Pancreas (tissue), 10 donors: ENCODE data around the gene DENND2A. TPM values are rescaled to one million over a fixed set of nuclear protein-coding genes. Genes with fewer than 3 reads are reported as not detected.

Experiments used
- ATAC-seq, 4 donors: fragments of 200-7000 bp; cut with Tn5 transposase; one replicate each; pipeline versions ENCODE4 v1.8.0 to v1.9.1; 2020; ENCODE audit warnings: mild to moderate bottlenecking in 4 of 4, moderate library complexity in 4 of 4
- DNase-seq, 6 donors: peaks; one replicate each; pipeline ENCODE4 v3.0.0-alpha.2; 2020
- FAIRE-seq: peaks from 2 replicates; lab custom pipeline; 2012; peaks lifted over from hg19 to GRCh38; lab: Jason Lieb, UNC
- H3K27ac ChIP-seq, 4 donors: fragments of 200-600 bp; sonication (generic); 1 replicate in 3 of 4; 2 replicates in 1 of 4; pipeline versions ENCODE4 v1.5.0 to v1.8.0; 2020
- H3K27me3 ChIP-seq, 4 donors: fragments of 200-600 bp; one replicate each; pipeline ENCODE4 v1.8.0; 2021
- H3K36me3 ChIP-seq, 3 donors: fragments of 200-600 bp; sonication (generic) in 1 of 3; one replicate each; pipeline versions ENCODE4 v1.5.0 to v1.8.0; 2020 to 2021
- H3K4me1 ChIP-seq, 3 donors: fragments of 200-600 bp; one replicate each; pipeline ENCODE4 v1.8.0; 2021
- H3K4me3 ChIP-seq, 4 donors: fragments of 200-600 bp; sonication (generic) in 2 of 4; one replicate each; pipeline versions ENCODE4 v1.5.0 to v1.8.0; 2020 to 2021
- H3K9me3 ChIP-seq, 4 donors: fragments of 200-600 bp; one replicate each; pipeline ENCODE4 v1.8.0; 2021
- WGBS, 2 donors: extraction: QIAGEN DNeasy Blood & Tissue Kit; methylation state at CpG; one replicate each; pipeline ENCODE4 v1.1.7; 2013; 5-methylcytosine and 5-hydroxymethylcytosine counted together
- intact Hi-C, 3 donors: fragments of 100-400 bp; cut with DNase I; formaldehyde crosslinking; loops; one replicate each; pipeline versions ENCODE4 v1.11.1 to v1.14.2; 2022
- polyA plus RNA-seq, 2 donors: library from polyadenylated mRNA; stranded (reverse); fragments of 200-250 nt; gene quantifications; one replicate each; pipeline ENCODE4 v1.2.3, GENCODE V29; 2013
- total RNA-seq, 6 donors: library from RNA; stranded (reverse); fragmentation: NEBNext Ultra II Directional in 4 of 6; extraction: Animal tissue kit (Norgen Biotek cat#: 25700) in 4 of 6; gene quantifications; one replicate each; pipeline versions ENCODE4 v1.2.1 to v1.2.4, GENCODE V29; 2021 to 2023
- TF ChIP-seq, protein P1 (sequence below), 4 donors: fragments of 200-600 bp; sonication (generic) in 3 of 4; IDR thresholded peaks; one replicate each; pipeline versions ENCODE4 v1.5.0 to v1.8.0; 2021; ENCODE audit warnings: antibody characterized with exemption in 4 of 4
- donor health status: healthy with polysubstance abuse.
- donor health status: DM: no; HTN: no; CAD: no; lungs with moderate emphysema.
- donor health status: DM: no; HTN: no; CAD: no.
- donor health status: control.
- donor health status: control.
- donor health status: Bipolar disorder and iron deficiency.
- donor health status: DM: yes; HTN: yes; CAD: no.
- donor health status: DM: no; HTN: no; CAD: no.
- donor health status: DM: no; HTN: no; CAD: no.
- donor health status: DM: yes; HTN: yes; CAD: no.

Gene DENND2A
- total and polyA plus RNA-seq, 8 donors, result 1.1 to 5.0 (median 1.8) TPM

DNA sequence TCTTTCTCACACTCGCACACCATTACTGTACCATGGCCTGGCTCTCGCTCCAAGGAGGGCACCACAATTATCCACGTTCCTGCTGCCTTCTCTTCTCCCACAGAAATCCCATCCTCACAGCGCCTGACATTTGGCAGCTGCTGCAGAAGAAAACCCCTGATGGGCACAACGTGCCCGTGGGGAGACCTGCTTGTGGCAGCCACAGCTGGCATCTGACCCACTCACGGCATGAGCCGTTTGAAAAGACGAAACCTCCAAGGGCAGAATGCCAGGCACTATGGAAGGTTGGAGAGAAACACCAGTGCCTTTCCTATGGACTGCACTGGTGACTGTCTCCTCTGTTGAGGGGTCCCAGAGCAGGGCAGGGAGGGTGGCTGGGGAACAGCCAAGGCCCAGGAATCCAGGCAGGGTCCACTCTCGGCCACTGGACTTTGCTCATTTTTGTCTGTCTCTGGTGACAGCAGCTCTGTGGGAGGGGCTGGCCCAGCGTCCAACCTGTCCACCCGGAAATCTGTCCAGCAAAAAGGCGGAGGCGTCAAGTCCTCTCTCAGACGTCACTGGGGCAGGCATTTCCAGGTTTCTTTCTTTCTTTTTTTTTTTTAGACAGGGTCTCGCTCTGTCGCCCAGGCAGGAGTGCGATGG lies 100.4 kb downstream of the DENND2A start:
- Histone ChIP-seq H3K36me3 (no peaks in the 10 kb centered on the region), H3K4me1 (peaks cover 0 to 3% (median 0%) of the 10 kb centered on the region in 3 donors), H3K9me3 (no peaks in the 10 kb centered on the region), H3K27me3 (no peaks in the 10 kb centered on the region), H3K4me3 (no peak overlapping the region), H3K27ac (no peak overlapping the region)
- intact Hi-C loops, result loop anchor here in 1 of 3 donors (10.0 kb wide), 1 partner anchor 65 kb away; no protein-coding TSS in a partner anchor
- TF ChIP-seq, protein P1, sequence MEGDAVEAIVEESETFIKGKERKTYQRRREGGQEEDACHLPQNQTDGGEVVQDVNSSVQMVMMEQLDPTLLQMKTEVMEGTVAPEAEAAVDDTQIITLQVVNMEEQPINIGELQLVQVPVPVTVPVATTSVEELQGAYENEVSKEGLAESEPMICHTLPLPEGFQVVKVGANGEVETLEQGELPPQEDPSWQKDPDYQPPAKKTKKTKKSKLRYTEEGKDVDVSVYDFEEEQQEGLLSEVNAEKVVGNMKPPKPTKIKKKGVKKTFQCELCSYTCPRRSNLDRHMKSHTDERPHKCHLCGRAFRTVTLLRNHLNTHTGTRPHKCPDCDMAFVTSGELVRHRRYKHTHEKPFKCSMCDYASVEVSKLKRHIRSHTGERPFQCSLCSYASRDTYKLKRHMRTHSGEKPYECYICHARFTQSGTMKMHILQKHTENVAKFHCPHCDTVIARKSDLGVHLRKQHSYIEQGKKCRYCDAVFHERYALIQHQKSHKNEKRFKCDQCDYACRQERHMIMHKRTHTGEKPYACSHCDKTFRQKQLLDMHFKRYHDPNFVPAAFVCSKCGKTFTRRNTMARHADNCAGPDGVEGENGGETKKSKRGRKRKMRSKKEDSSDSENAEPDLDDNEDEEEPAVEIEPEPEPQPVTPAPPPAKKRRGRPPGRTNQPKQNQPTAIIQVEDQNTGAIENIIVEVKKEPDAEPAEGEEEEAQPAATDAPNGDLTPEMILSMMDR (IDR thresholded peaks at IDR 0.05), result no peak
- ATAC-seq (no peak), DNase-seq (no peak), FAIRE-seq (no peak)
- WGBS, 2 donors, result 75 to 76% methylated on average over 18 of the region's 18 CpGs

DNA sequence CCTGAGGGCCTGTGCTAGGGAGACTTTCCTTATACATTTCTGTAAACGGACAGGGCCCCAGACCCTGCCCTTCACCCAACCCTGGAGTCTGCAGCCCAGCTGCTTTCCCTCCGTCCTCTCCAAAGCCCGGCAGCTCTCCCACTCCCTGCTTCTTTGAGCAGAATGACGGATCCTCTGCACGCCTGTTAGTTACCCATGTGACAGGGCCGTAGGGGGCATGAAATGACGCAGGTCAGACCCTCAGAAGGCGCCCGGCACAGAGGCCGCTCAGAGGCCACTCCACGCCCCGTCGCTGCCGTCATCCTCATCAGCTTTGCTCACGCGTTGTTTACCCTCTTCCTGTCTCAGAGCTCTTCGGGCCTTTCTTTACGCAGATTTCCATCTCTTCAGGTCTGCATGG lies 101.2 kb downstream of the DENND2A start:
- WGBS, 2 donors, result 92 to 93% methylated on average over 18 of the region's 18 CpGs
- intact Hi-C loops, result no loop called here
- FAIRE-seq (no peak), ATAC-seq (no peak), DNase-seq (no peak)
- Histone ChIP-seq H3K27me3 (no peaks in the 10 kb centered on the region), H3K4me1 (peaks cover 0 to 3% (median 0%) of the 10 kb centered on the region in 3 donors), H3K36me3 (no peaks in the 10 kb centered on the region), H3K4me3 (no peak overlapping the region), H3K27ac (no peak overlapping the region), H3K9me3 (no peaks in the 10 kb centered on the region)
- TF ChIP-seq, protein P1 (IDR thresholded peaks at IDR 0.05), result no peak

DNA sequence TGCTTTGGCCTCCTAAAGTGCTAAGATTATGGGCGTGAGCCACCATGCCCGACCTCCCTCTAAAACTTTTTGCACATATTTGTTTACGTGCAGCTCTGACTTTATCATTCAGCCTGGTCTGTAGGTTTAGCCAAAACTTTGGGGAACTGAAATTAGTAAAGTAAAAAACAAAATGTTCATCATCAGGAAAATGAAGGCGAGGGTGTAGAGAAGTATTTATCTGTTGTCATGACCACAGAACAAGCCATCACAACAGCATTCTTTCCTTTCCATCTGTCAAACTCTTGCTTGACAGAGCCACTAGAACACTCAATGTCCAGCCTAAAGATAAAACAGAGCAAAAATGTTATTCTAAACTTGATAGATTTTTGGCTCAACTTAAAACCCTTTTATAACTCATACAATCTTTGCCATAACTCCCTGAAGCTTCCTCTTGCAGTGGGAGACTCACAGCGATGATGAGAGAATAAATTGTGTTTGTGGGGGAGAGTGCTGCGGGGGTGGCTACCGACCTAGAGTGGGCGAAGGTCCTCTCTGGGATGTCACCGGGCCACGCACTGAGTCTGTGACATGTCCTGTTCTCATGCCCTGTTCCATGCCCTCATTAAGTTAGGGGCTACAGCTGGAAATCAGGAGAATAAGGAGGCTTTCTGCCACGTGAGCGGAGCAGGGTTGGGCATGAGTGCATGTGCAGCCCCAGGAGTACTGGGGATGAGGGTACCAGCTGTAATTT lies 102.7 kb downstream of the DENND2A start:
- Histone ChIP-seq H3K27ac (no peak overlapping the region), H3K4me1 (peaks cover 0 to 3% (median 0%) of the 10 kb centered on the region in 3 donors), H3K9me3 (no peaks in the 10 kb centered on the region), H3K27me3 (no peaks in the 10 kb centered on the region), H3K36me3 (no peaks in the 10 kb centered on the region), H3K4me3 (no peak overlapping the region)
- intact Hi-C loops, result no loop called here
- TF ChIP-seq, protein P1 (IDR thresholded peaks at IDR 0.05), result no peak
- FAIRE-seq (no peak), ATAC-seq (no peak), DNase-seq (no peak)
- 80 to 85% methylated on average over 12 of the region's 12 CpGs for WGBS, 2 donors

DNA sequence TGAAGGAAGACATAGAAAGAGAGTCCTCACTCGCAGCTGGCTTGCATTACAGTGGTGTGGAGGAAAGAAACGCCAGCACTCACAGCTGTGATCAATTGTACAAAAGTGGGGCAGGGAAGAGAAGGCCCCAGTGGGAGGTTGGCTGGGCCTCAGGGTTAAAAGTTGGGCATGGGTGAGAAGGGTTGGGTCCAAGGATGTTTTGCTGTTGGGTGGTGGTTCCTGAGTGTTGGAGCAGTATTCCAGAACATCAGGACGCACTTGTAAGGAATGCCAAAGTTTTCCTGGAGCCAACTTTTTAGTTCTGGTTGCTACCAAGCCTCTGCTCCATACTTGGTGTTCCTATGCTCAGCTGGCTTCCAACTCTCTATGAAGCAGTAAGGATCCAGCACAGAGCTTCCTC lies 105.9 kb downstream of the DENND2A start:
- H3K4me1 ChIP-seq, result no peaks in the 10 kb centered on the region
- FAIRE-seq (no peak), ATAC-seq (peak in 1 of 4 donors; percentile 19), DNase-seq (no peak)
- no peak overlapping the region for H3K27ac ChIP-seq
- H3K36me3 ChIP-seq, result no peaks in the 10 kb centered on the region
- H3K27me3 ChIP-seq, result no peaks in the 10 kb centered on the region
- intact Hi-C loops, result no loop called here
- TF ChIP-seq, protein P1 (IDR thresholded peaks at IDR 0.05), result no peak
- H3K4me3 ChIP-seq, result no peak overlapping the region
- no peaks in the 10 kb centered on the region for H3K9me3 ChIP-seq
- 72 to 73% methylated on average over 3 of the region's 3 CpGs for WGBS, 2 donors
